DOHH2 (cell line): ENCODE measurements around the gene MRGPRF.

Source experiments
- H3F3A ChIP-seq: fragments of 200-600 bp; sonication (generic), shearing (Covaris generic); 2 replicates; pipeline ENCODE4 v1.6.0; 2016; ENCODE audit warnings: antibody characterized with exemption, mild to moderate bottlenecking; ENCODE audit not compliant: control insufficient read depth, insufficient read depth
- H3K27ac ChIP-seq: fragments of 200-600 bp; sonication (generic); 2 replicates; pipeline ENCODE4 v1.5.1; 2014; ENCODE audit warnings: low read depth, mild to moderate bottlenecking, low read length, moderate library complexity
- H3K27me3 ChIP-seq: fragments of 200-600 bp; sonication (generic); 2 replicates; pipeline ENCODE4 v1.6.1; 2014; ENCODE audit warnings: mild to moderate bottlenecking, low read length, mixed read lengths; ENCODE audit not compliant: control insufficient read depth
- H3K36me3 ChIP-seq: fragments of 200-600 bp; sonication (generic); 2 replicates; pipeline ENCODE4 v1.6.1; 2014; ENCODE audit warnings: mild to moderate bottlenecking, low read length, moderate library complexity, mixed read lengths; ENCODE audit not compliant: control insufficient read depth
- H3K4me1 ChIP-seq: fragments of 200-600 bp; sonication (generic); 2 replicates; pipeline ENCODE4 v1.6.1; 2014; ENCODE audit warnings: mild to moderate bottlenecking, low read length, mixed read lengths; ENCODE audit not compliant: control insufficient read depth
- H3K4me2 ChIP-seq: fragments of 200-600 bp; sonication (generic); 2 replicates; pipeline ENCODE4 v1.6.0; 2014; ENCODE audit warnings: mild to moderate bottlenecking, low read length, moderate library complexity
- H3K4me3 ChIP-seq: fragments of 200-600 bp; sonication (generic); 2 replicates; pipeline ENCODE4 v1.5.1; 2014; ENCODE audit warnings: mild to moderate bottlenecking, low read length, mixed read lengths
- H3K79me2 ChIP-seq: fragments of 200-600 bp; sonication (generic); 2 replicates; pipeline ENCODE4 v1.6.1; 2014; ENCODE audit warnings: mild to moderate bottlenecking, low read length, mixed read lengths; ENCODE audit not compliant: control insufficient read depth
- H3K9me2 ChIP-seq: fragments of 200-600 bp; sonication (generic); replicated peaks from 2 replicates; pipeline ENCODE4 v1.6.1; 2014; ENCODE audit warnings: mild to moderate bottlenecking, low read length, mixed read lengths; ENCODE audit not compliant: control insufficient read depth
- H3K9me3 ChIP-seq: fragments of 200-600 bp; sonication (generic); 2 replicates; pipeline ENCODE4 v1.6.1; 2014; ENCODE audit warnings: antibody characterized with exemption, low read length, mixed read lengths; ENCODE audit not compliant: control insufficient read depth, insufficient read depth
- H4K20me1 ChIP-seq: fragments of 200-600 bp; sonication (generic); 2 replicates; pipeline ENCODE4 v1.6.0; 2014; ENCODE audit warnings: low read depth, mild to moderate bottlenecking, antibody characterized with exemption, low read length, moderate library complexity; ENCODE audit not compliant: control insufficient read depth, insufficient read depth
- CTCF ChIP-seq: fragments of 200-600 bp; sonication (generic); IDR thresholded peaks from one replicate; pipeline ENCODE4 v1.5.1; 2014; ENCODE audit warnings: antibody characterized with exemption, mild to moderate bottlenecking, low read depth, low read length; ENCODE audit not compliant: poor library complexity, severe bottlenecking
- EZH2phosphoT487 ChIP-seq: fragments of 200-600 bp; sonication (generic); IDR thresholded peaks from 2 replicates; pipeline ENCODE4 v1.6.1; 2017; ENCODE audit warnings: borderline replicate concordance, mild to moderate bottlenecking, antibody characterized with exemption, low read length, moderate library complexity, mixed read lengths

MRGPRF gene

GRCh38 chr11:69004411-69005182, 8.4 kb downstream of the MRGPRF start:
- Histone ChIP-seq H3K27ac (no peak overlapping the region), H3K4me1 (no peaks in the 10 kb centered on the region), H3K27me3 (no peaks in the 10 kb centered on the region), H3K36me3 (no peaks in the 10 kb centered on the region), H3F3A (no peaks in the 10 kb centered on the region), H3K4me2 (no peak overlapping the region), H4K20me1 (no peaks in the 10 kb centered on the region), H3K9me2 (no peaks in the 10 kb centered on the region), H3K9me3 (no peaks in the 10 kb centered on the region), H3K4me3 (no peak overlapping the region), H3K79me2 (no peaks in the 10 kb centered on the region)
- TF ChIP-seq CTCF (no peak), EZH2phosphoT487 (no peak)

GRCh38 chr11:69003866-69004367, 9.1 kb downstream of the MRGPRF start:
- H3K4me3 ChIP-seq = no peak overlapping the region
- no peaks in the 10 kb centered on the region for H3K9me3 ChIP-seq
- no peaks in the 10 kb centered on the region for H3K9me2 ChIP-seq
- no peaks in the 10 kb centered on the region for H3K27me3 ChIP-seq
- H3K27ac ChIP-seq = no peak overlapping the region
- H4K20me1 ChIP-seq = no peaks in the 10 kb centered on the region
- H3F3A ChIP-seq = no peaks in the 10 kb centered on the region
- TF ChIP-seq CTCF = no peak
- TF ChIP-seq EZH2phosphoT487 = no peak
- H3K4me2 ChIP-seq = no peak overlapping the region
- no peaks in the 10 kb centered on the region for H3K79me2 ChIP-seq
- H3K4me1 ChIP-seq = no peaks in the 10 kb centered on the region
- no peaks in the 10 kb centered on the region for H3K36me3 ChIP-seq

- no peak for TF ChIP-seq CTCF
- TF ChIP-seq EZH2phosphoT487 = no peak
- Histone ChIP-seq H3K9me3 (no peaks in the 10 kb centered on the region), H3K27me3 (no peaks in the 10 kb centered on the region), H3K4me2 (no peak overlapping the region), H3K4me1 (no peaks in the 10 kb centered on the region), H3K36me3 (no peaks in the 10 kb centered on the region), H3K4me3 (no peak overlapping the region), H3K9me2 (no peaks in the 10 kb centered on the region), H3F3A (no peaks in the 10 kb centered on the region), H3K27ac (no peak overlapping the region), H4K20me1 (no peaks in the 10 kb centered on the region), H3K79me2 (no peaks in the 10 kb centered on the region)
Measured at GRCh38 chr11:69003301-69003865, 9.7 kb downstream of the MRGPRF start.
